Keratinocyte (primary cell): ENCODE results near the gene STK40. TPM values are rescaled to one million over a fixed set of nuclear protein-coding genes. Genes with fewer than 3 reads are reported as not detected.

Source experiments
- DNase-seq: peaks from one replicate; pipeline ENCODE4 v3.0.0-alpha.2; 2011; ENCODE audit warnings: low read depth, missing footprints, low spot score
- FAIRE-seq: peaks from 2 replicates; lab custom pipeline; 2011; peaks lifted over from hg19 to GRCh38; lab: Jason Lieb, UNC
- H2AFZ ChIP-seq: 2 replicates; pipeline ENCODE4 v1.6.0; 2012; ENCODE audit warnings: low read length, control low read depth, inconsistent platforms; ENCODE audit not compliant: control insufficient read depth
- H3K27ac ChIP-seq: 2 replicates; pipeline ENCODE4 v1.5.1; 2011; ENCODE audit warnings: low read length; ENCODE audit not compliant: control insufficient read depth, insufficient read depth
- H3K27me3 ChIP-seq: 3 replicates; pipeline ENCODE4 v1.6.0; 2011; ENCODE audit warnings: low read length; ENCODE audit not compliant: control insufficient read depth, insufficient read depth; ENCODE audit errors: extremely low read depth
- H3K36me3 ChIP-seq, 2 experiments: 2 replicates in 1 of 2; 3 replicates in 1 of 2; pipeline ENCODE4 v1.5.1; 2011; ENCODE audit warnings: low read length in 2 of 2, mild to moderate bottlenecking in 1 of 2; ENCODE audit not compliant: control insufficient read depth in 2 of 2, insufficient read depth in 2 of 2; ENCODE audit errors: extremely low read depth in 1 of 2
- H3K4me1 ChIP-seq: 3 replicates; pipeline ENCODE4 v1.5.1; 2011; ENCODE audit warnings: low read length; ENCODE audit not compliant: control insufficient read depth, insufficient read depth; ENCODE audit errors: extremely low read depth
- H3K4me2 ChIP-seq: 3 replicates; pipeline ENCODE4 v1.6.0; 2011; ENCODE audit warnings: low read depth, low read length; ENCODE audit not compliant: control insufficient read depth, insufficient read depth; ENCODE audit errors: extremely low read depth
- H3K4me3 ChIP-seq, 3 experiments: fragments of 200-600 bp in 1 of 3; sonication (generic) in 1 of 3; 2 replicates in 2 of 3; 3 replicates in 1 of 3; pipeline ENCODE4 v1.5.1; 2011 to 2016; ENCODE audit warnings: low read length in 3 of 3, mild to moderate bottlenecking in 3 of 3, control low read depth in 2 of 3, inconsistent platforms in 1 of 3, low read depth in 1 of 3, mixed read lengths in 1 of 3, mixed run types in 1 of 3, moderate library complexity in 1 of 3; ENCODE audit not compliant: control insufficient read depth in 2 of 3, insufficient read depth in 2 of 3; ENCODE audit errors: extremely low read depth in 1 of 3
- H3K79me2 ChIP-seq: 2 replicates; pipeline ENCODE4 v1.6.0; 2012; ENCODE audit warnings: low read length; ENCODE audit not compliant: control insufficient read depth, insufficient read depth
- H3K9ac ChIP-seq: 3 replicates; pipeline ENCODE4 v1.6.0; 2011; ENCODE audit warnings: low read length; ENCODE audit not compliant: control insufficient read depth, insufficient read depth; ENCODE audit errors: extremely low read depth
- H3K9me1 ChIP-seq: 3 replicates; pipeline ENCODE4 v1.6.0; 2011; ENCODE audit warnings: low read length; ENCODE audit not compliant: control insufficient read depth, insufficient read depth; ENCODE audit errors: extremely low read depth
- H3K9me3 ChIP-seq: 2 replicates; pipeline ENCODE4 v1.5.1; 2012; ENCODE audit warnings: low read depth, low read length; ENCODE audit not compliant: control insufficient read depth
- H4K20me1 ChIP-seq: 3 replicates; pipeline ENCODE4 v1.6.0; 2011; ENCODE audit warnings: low read length; ENCODE audit not compliant: control insufficient read depth, insufficient read depth; ENCODE audit errors: extremely low read depth
- EZH2 ChIP-seq: IDR thresholded peaks from one replicate; pipeline ENCODE4 v1.6.1; 2012; ENCODE audit warnings: inconsistent platforms, mild to moderate bottlenecking, low read length, moderate library complexity
- dilution Hi-C: fragments of 300-500 bp; cut with MboI; formaldehyde crosslinking; loops from one replicate; pipeline ENCODE4 v1.7.0; 2020; ENCODE audit warnings: low sequenced_read_pairs; ENCODE audit not compliant: extremely low pct_ligation_motif_present
- polyA plus RNA-seq, 5 experiments: library from polyadenylated mRNA; depleted of rRNA in 3 of 5; stranded (reverse) in 3 of 5; stranded (forward) in 1 of 5; unstranded in 1 of 5; fragments of >200 nt; gene quantifications; 1 replicate in 1 of 5; 2 replicates in 3 of 5; 3 replicates in 1 of 5; pipeline versions ENCODE4 v1.2.1 to v1.2.3, GENCODE V29; 2011 to 2012; ENCODE audit warnings: missing spikeins in 2 of 5, low read depth in 1 of 5, low replicate concordance in 1 of 5
- TF ChIP-seq, protein P1 (sequence below), 3 experiments: IDR thresholded peaks in 1 of 3; conservative IDR thresholded peaks in 1 of 3; optimal IDR thresholded peaks in 1 of 3; 2 replicates in 2 of 3; 3 replicates in 1 of 3; pipeline versions ENCODE3 to v1.5.1; 2011; ENCODE audit warnings: low read length in 3 of 3, mild to moderate bottlenecking in 3 of 3, moderate library complexity in 2 of 3, control low read depth in 1 of 3, inconsistent platforms in 1 of 3; ENCODE audit not compliant: insufficient read depth in 2 of 3; ENCODE audit errors: extremely low read depth in 1 of 3

Gene STK40
- polyA plus RNA-seq, 1 donor (not counting 4 experiments of a cell fraction or from before 2014, with no cell fraction given) = 10.4 TPM

DNA sequence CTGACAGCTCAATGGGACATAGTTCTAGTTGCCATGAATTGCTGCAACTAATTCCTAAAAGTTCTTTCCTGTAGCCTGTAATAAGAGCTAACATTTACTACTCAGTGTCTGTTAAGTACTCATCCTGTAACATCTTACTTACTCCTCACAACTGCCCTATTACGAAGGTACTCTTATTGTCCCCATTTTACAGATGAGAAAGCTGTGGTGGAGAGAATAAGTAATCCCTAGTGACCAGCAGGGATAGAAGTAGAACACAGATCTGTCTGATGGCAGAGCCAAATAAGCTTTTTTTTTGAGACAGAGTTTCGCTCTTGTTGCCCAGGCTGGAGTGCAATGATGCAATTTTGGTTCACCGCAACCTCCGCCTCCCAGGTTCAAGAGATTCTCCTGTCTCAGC, 3.1 kb downstream of the STK40 start:
- dilution Hi-C loops = no loop called here
- peaks cover 4 to 18% of the 10 kb centered on the region in 2 experiments for H3K36me3 ChIP-seq

DNA sequence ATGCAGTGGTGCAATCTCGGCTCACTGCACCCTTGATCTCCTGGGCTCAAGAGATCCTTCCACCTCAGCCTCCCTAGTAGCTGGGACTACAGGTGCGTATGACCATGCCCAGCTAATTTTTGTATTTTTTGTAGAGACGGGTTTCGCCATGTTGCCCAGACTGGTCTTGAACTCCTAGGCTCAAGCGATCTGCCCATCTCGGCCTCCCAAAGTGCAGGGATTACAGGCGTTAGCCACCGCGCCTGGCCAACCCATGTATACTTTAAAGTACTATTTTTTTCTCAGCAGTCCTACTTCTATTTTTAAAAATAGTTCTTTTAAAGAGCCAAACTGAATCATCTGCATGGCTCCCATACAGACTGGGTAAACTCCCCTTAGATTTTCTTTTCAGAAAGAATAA, 3.5 kb downstream of the STK40 start:
- no peak overlapping the region for H3K9ac ChIP-seq
- H3K36me3 ChIP-seq = peaks cover 4 to 19% of the 10 kb centered on the region in 2 experiments
- DNase-seq = no peak
- no peaks in the 10 kb centered on the region for H3K9me3 ChIP-seq
- no peaks in the 10 kb centered on the region for H3K27me3 ChIP-seq
- H3K27ac ChIP-seq = no peak overlapping the region
- H3K4me3 ChIP-seq = no peak overlapping the region
- H3K4me2 ChIP-seq = no peak overlapping the region
- peaks cover 7% of the 10 kb centered on the region for H4K20me1 ChIP-seq
- FAIRE-seq = no peak
- dilution Hi-C loops = no loop called here
- no peak for TF ChIP-seq EZH2
- TF ChIP-seq, protein P1, sequence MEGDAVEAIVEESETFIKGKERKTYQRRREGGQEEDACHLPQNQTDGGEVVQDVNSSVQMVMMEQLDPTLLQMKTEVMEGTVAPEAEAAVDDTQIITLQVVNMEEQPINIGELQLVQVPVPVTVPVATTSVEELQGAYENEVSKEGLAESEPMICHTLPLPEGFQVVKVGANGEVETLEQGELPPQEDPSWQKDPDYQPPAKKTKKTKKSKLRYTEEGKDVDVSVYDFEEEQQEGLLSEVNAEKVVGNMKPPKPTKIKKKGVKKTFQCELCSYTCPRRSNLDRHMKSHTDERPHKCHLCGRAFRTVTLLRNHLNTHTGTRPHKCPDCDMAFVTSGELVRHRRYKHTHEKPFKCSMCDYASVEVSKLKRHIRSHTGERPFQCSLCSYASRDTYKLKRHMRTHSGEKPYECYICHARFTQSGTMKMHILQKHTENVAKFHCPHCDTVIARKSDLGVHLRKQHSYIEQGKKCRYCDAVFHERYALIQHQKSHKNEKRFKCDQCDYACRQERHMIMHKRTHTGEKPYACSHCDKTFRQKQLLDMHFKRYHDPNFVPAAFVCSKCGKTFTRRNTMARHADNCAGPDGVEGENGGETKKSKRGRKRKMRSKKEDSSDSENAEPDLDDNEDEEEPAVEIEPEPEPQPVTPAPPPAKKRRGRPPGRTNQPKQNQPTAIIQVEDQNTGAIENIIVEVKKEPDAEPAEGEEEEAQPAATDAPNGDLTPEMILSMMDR (optimal IDR thresholded peaks at IDR 0.05 in 1 of 3, IDR thresholded peaks at IDR 0.05 in 1 of 3, conservative IDR thresholded peaks at IDR 0.05 in 1 of 3; ENCODE audit: extremely low read depth in 1 of 3, insufficient read depth in 2 of 3, low read length in 3 of 3) = no peak
- H3K9me1 ChIP-seq = peaks cover 2% of the 10 kb centered on the region
- H3K79me2 ChIP-seq = peaks cover 61% of the 10 kb centered on the region
- peaks cover 21% of the 10 kb centered on the region for H3K4me1 ChIP-seq
- no peak overlapping the region for H2AFZ ChIP-seq

More for the DNA sequence above, 3.1 kb downstream of the STK40 start:
- H2AFZ ChIP-seq = no peak overlapping the region
- no peak overlapping the region for H3K9ac ChIP-seq
- peaks cover 7% of the 10 kb centered on the region for H4K20me1 ChIP-seq
- H3K4me1 ChIP-seq = peaks cover 26% of the 10 kb centered on the region
- FAIRE-seq = no peak
- no peak overlapping the region for H3K27ac ChIP-seq
- no peak overlapping the region for H3K4me3 ChIP-seq
- H3K79me2 ChIP-seq = peaks cover 58% of the 10 kb centered on the region
- no peaks in the 10 kb centered on the region for H3K9me3 ChIP-seq
- peaks cover 2% of the 10 kb centered on the region for H3K9me1 ChIP-seq
- no peak overlapping the region for H3K4me2 ChIP-seq
- no peak for DNase-seq
- no peaks in the 10 kb centered on the region for H3K27me3 ChIP-seq
- TF ChIP-seq EZH2 = no peak
- TF ChIP-seq, protein P1 (optimal IDR thresholded peaks at IDR 0.05 in 1 of 3, IDR thresholded peaks at IDR 0.05 in 1 of 3, conservative IDR thresholded peaks at IDR 0.05 in 1 of 3; ENCODE audit: extremely low read depth in 1 of 3, insufficient read depth in 2 of 3, low read length in 3 of 3) = no peak
